ENCODE data around the gene KIR2DL1.
"Not testable (repeated sequence)": the region's sequence is repeated elsewhere in the genome, so short reads cannot be mapped to it uniquely, and the experiment has no call there.

The KIR2DL1 gene

DNA sequence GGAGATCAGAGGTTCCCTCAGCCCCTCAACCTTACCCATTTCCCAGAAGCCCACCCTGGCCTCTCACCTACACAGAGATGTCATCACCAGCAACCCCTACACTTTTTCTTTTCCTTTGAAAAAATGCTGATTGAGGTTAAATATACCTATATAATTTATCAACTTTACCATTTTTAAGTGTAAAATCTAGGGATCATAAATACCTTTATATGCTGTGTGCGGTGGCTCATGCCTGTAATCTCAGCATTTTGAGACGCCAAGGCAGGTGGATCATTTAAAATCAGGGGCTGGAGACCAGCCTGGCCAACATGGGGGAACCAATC, 36.9 kb downstream of the KIR2DL1 start:
- H3K4me3 ChIP-seq (replicated peaks in 1 of 2; ENCODE audit: low read depth in 2 of 2, low read length in 2 of 2): no peak overlapping the region
- DNase-seq (ENCODE audit: low read depth in 2 of 2): no peak
- TF ChIP-seq, protein P1, sequence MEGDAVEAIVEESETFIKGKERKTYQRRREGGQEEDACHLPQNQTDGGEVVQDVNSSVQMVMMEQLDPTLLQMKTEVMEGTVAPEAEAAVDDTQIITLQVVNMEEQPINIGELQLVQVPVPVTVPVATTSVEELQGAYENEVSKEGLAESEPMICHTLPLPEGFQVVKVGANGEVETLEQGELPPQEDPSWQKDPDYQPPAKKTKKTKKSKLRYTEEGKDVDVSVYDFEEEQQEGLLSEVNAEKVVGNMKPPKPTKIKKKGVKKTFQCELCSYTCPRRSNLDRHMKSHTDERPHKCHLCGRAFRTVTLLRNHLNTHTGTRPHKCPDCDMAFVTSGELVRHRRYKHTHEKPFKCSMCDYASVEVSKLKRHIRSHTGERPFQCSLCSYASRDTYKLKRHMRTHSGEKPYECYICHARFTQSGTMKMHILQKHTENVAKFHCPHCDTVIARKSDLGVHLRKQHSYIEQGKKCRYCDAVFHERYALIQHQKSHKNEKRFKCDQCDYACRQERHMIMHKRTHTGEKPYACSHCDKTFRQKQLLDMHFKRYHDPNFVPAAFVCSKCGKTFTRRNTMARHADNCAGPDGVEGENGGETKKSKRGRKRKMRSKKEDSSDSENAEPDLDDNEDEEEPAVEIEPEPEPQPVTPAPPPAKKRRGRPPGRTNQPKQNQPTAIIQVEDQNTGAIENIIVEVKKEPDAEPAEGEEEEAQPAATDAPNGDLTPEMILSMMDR (IDR thresholded peaks at IDR 0.05; ENCODE audit: low read depth, low read length): no peak

DNA sequence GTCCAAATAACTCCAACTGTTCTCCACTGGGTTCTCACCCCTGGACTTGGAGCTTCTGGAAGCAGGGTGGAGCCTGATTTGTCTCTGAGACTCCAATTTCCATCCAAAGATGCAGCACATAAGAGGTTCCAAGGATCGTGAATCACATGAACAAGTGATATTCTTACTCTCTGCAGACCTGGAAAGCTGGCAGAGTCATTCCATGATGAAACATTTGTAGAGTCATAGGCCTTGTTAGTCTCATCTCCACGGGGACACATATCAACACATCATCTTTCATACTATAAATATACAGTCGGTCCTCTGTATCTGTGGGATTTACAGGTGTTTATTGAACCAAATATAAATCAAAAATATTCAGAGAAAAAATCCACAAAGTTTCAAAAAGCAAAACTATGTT, 45.0 kb downstream of the KIR2DL1 start:
- not testable (repeated sequence) for DNase-seq (ENCODE audit: low read depth in 2 of 2); H3K4me3 ChIP-seq (replicated peaks in 1 of 2; ENCODE audit: low read depth in 2 of 2, low read length in 2 of 2)

DNA sequence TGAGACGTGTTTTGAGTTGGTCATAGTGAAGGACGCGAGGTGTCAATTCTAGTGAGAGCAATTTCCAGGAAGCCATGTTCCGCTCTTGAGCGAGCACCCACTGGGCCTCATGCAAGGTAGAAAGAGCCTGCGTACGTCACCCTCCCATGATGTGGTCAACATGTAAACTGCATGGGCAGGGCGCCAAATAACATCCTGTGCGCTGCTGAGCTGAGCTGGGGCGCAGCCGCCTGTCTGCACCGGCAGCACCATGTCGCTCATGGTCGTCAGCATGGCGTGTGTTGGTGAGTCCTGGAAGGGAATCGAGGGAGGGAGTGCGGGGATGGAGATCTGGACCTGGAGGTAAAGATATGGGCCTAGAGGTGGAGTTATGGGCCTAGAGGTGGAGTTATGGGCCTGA, 46.7 kb downstream of the KIR2DL1 start, which contains the start of gene KIR3DL1:
Gene KIR3DL1 (plus strand): TSS at position 218 of the 400 bp plus-strand sequence.
- not testable (repeated sequence) for H3K4me3 ChIP-seq (replicated peaks in 1 of 2; ENCODE audit: low read depth in 2 of 2, low read length in 2 of 2); DNase-seq (ENCODE audit: low read depth in 2 of 2)

DNA sequence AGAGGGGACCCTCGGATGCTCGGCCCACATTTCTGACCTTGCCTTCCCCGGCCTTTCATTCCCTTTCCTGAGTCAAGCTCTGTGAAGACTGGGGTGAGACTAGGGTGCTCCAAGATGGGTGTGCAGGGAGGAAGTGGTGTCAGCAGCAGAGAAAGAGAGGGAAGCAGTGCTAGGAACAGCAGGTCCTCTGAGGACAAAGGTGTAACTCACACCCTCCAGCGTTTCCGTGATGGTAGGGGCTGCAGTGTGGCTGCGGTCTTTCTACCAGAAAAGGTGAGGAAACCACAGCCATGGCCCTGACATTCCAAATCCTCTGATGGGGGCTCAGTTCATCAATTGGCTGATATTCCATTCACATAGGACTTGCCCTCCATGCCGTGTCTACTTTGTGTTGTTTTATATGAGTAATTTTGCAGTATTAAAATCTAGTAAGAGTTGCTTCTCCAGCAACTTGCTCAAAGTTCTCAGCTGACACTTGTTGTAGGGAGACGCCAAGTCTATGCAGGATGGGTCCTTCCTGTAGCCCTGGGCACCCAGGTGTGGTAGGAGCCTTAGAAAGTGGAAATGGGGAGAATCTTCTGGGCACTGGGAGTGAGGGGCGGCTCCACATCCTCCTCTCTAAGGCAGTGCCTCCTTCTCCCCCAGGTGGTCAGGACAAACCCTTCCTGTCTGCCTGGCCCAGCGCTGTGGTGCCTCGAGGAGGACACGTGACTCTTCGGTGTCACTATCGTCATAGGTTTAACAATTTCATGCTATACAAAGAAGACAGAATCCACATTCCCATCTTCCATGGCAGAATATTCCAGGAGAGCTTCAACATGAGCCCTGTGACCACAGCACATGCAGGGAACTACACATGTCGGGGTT, 48.3 kb downstream of the KIR2DL1 start:
- TF ChIP-seq, protein P1 (IDR thresholded peaks at IDR 0.05; ENCODE audit: low read depth, low read length): no peak
- no peak for DNase-seq (ENCODE audit: low read depth in 2 of 2)
- no peak overlapping the region for H3K4me3 ChIP-seq (replicated peaks in 1 of 2; ENCODE audit: low read depth in 2 of 2, low read length in 2 of 2)

DNA sequence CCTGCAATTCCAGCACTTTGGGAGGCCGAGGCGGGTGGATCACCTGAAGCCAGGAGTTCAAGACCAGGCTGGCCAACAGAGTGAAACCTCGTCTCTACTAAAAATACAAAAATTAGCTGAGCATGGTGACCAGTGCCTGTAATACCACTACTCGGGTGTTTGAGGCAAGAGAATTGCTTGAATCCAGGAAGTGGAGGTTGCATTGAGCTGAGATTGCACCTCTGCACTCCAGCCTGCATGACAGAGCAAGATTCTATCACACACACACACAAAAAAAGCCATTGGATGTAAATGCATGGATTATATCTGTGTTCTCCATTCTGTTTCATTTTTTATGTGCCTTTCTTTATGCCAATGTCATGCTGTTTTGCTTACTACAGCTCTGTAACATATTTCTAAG, 54.8 kb downstream of the KIR2DL1 start:
- not testable (repeated sequence) for H3K4me3 ChIP-seq (replicated peaks in 1 of 2; ENCODE audit: low read depth in 2 of 2, low read length in 2 of 2); DNase-seq (ENCODE audit: low read depth in 2 of 2)

DNA sequence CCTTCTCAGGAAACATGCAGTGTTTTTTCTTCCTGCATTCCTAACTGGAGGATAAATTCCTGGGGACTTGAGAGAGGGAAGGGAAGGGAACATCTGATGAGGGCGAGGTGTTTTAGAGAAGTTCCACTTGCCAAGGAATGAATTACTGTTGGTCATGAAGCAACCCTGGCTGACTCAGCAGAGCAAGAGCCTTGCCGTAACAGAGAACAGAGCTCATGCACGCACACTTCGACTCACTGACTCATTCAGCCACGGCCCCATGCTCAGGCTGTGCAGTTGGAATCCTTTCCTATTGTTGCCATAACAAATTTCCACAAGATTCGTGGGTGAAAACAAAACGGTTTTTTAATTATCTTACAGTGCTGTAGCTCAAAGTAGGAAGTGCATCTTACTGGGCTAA, 55.7 kb downstream of the KIR2DL1 start:
- DNase-seq (ENCODE audit: low read depth in 2 of 2); H3K4me3 ChIP-seq (replicated peaks in 1 of 2; ENCODE audit: low read depth in 2 of 2, low read length in 2 of 2): not testable (repeated sequence)

DNA sequence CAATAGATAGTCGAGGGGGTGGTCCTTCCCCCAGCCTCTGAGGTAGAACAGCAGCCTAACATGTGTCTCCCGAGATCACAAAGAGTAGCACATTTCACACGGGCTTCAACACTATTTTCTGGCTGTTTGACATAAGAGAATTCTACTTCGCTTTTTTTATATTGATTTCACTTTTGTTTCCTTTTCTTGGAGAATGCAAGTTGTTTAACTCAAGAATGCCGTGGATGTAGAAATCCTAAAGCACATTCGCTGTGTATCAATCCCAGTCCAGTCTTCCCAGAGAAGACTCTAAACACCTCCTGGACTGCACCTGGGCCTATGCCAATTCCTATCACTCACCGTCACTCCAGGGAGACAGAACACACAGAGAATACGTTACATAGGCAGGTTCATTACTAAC, 58.5 kb downstream of the KIR2DL1 start:
- DNase-seq (ENCODE audit: low read depth in 2 of 2); H3K4me3 ChIP-seq (replicated peaks in 1 of 2; ENCODE audit: low read depth in 2 of 2, low read length in 2 of 2): not testable (repeated sequence)

DNA sequence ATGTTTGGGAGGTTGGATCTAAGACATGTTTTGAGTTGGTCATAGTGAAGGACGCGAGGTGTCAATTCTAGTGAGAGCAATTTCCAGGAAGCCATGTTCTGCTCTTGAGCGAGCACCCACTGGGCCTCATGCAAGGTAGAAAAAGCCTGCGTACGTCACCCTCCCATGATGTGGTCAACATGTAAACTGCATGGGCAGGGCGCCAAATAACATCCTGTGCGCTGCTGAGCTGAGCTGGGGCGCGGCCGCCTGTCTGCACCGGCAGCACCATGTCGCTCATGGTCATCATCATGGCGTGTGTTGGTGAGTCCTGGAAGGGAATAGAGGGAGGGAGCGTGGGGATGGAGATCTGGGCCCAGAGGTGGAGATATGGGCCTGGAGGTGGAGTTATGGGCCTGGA, 62.9 kb downstream of the KIR2DL1 start, which contains the start of gene KIR2DS4:
Gene KIR2DS4 (plus strand): TSS at position 181 of the 400 bp plus-strand sequence.
- not testable (repeated sequence) for DNase-seq (ENCODE audit: low read depth in 2 of 2); H3K4me3 ChIP-seq (replicated peaks in 1 of 2; ENCODE audit: low read depth in 2 of 2, low read length in 2 of 2)
